Neural progenitor cell (in vitro differentiated cells): ENCODE data around the gene MTG2. TPM values are rescaled to one million over a fixed set of nuclear protein-coding genes. Genes with fewer than 3 reads are reported as not detected.

Experiments used
- DNase-seq: peaks from one replicate; pipeline ENCODE4 v3.0.0-alpha.2; 2016; ENCODE audit warnings: low spot score
- H2AFZ ChIP-seq: fragments of 200-600 bp; sonication (generic); replicated peaks from 2 replicates; pipeline ENCODE4 v1.6.1; 2016; ENCODE audit warnings: antibody characterized with exemption
- H3F3A ChIP-seq: fragments of 200-600 bp; sonication (generic); 2 replicates; pipeline ENCODE4 v1.6.1; 2016; ENCODE audit warnings: antibody characterized with exemption, low read depth
- H3K27ac ChIP-seq: fragments of 200-600 bp; sonication (generic); 2 replicates; pipeline ENCODE4 v1.5.1; 2016; ENCODE audit warnings: mild to moderate bottlenecking
- H3K27me3 ChIP-seq: fragments of 200-600 bp; sonication (generic); 2 replicates; pipeline ENCODE4 v1.6.1; 2016; ENCODE audit warnings: mild to moderate bottlenecking, moderate library complexity
- H3K36me3 ChIP-seq: fragments of 200-600 bp; sonication (generic); 2 replicates; pipeline ENCODE4 v1.5.1; 2016
- H3K4me1 ChIP-seq: fragments of 200-600 bp; sonication (generic); 2 replicates; pipeline ENCODE4 v1.6.1; 2016; ENCODE audit warnings: mixed run types
- H3K4me2 ChIP-seq: fragments of 200-600 bp; sonication (generic); 2 replicates; pipeline ENCODE4 v1.6.1; 2016
- H3K4me3 ChIP-seq: fragments of 200-600 bp; sonication (generic); 2 replicates; pipeline ENCODE4 v1.5.1; 2016
- H3K79me2 ChIP-seq: fragments of 200-600 bp; sonication (generic); 2 replicates; pipeline ENCODE4 v1.6.1; 2016; ENCODE audit warnings: low read depth
- H3K9ac ChIP-seq: fragments of 200-600 bp; sonication (generic); 2 replicates; pipeline ENCODE4 v1.6.1; 2016
- H3K9me3 ChIP-seq: fragments of 200-600 bp; sonication (generic); 2 replicates; pipeline ENCODE4 v1.5.1; 2016; ENCODE audit warnings: low read depth
- H4K20me1 ChIP-seq: fragments of 200-600 bp; sonication (generic); 2 replicates; pipeline ENCODE4 v1.6.1; 2016; ENCODE audit warnings: low read depth
- H3K27ac Mint-ChIP-seq: 3 replicates; pipeline ENCODE4 v1.8.0; 2021; ENCODE audit warnings: mixed read lengths
- H3K27me3 Mint-ChIP-seq: 2 replicates; pipeline ENCODE4 v1.8.0; 2022; ENCODE audit warnings: low read depth, mild to moderate bottlenecking, inconsistent platforms, moderate library complexity, mixed read lengths; ENCODE audit not compliant: insufficient read depth
- H3K36me3 Mint-ChIP-seq: 3 replicates; pipeline ENCODE4 v1.8.0; 2021; ENCODE audit warnings: mixed read lengths
- H3K4me1 Mint-ChIP-seq: 3 replicates; pipeline ENCODE4 v1.8.0; 2021; ENCODE audit warnings: mixed read lengths
- H3K4me3 Mint-ChIP-seq: 3 replicates; pipeline ENCODE4 v1.8.0; 2021; ENCODE audit warnings: mild to moderate bottlenecking, moderate library complexity, mixed read lengths
- H3K9me3 Mint-ChIP-seq: 3 replicates; pipeline ENCODE4 v1.8.0; 2020; ENCODE audit warnings: mixed read lengths
- EZH2 ChIP-seq: fragments of 200-600 bp; sonication (generic); IDR thresholded peaks from 2 replicates; pipeline ENCODE4 v1.6.1; 2017; ENCODE audit warnings: antibody characterized with exemption, mild to moderate bottlenecking, moderate library complexity
- EZH2phosphoT487 ChIP-seq: fragments of 200-600 bp; sonication (generic); IDR thresholded peaks from 2 replicates; pipeline ENCODE4 v1.6.1; 2017; ENCODE audit warnings: antibody characterized with exemption
- total RNA-seq: library from RNA; depleted of rRNA; stranded (reverse); fragments of >200 nt; gene quantifications from 2 replicates; pipeline ENCODE4 v1.2.3, GENCODE V29; 2015; ENCODE audit warnings: low replicate concordance
- TF ChIP-seq, protein P1 (sequence below): fragments of 200-600 bp; sonication (generic); IDR thresholded peaks from 2 replicates; pipeline ENCODE4 v1.5.1; 2017; ENCODE audit warnings: antibody characterized with exemption, mild to moderate bottlenecking

MTG2 gene
- total RNA-seq, 1 donor from 2014 or later: 16.2 TPM

DNA sequence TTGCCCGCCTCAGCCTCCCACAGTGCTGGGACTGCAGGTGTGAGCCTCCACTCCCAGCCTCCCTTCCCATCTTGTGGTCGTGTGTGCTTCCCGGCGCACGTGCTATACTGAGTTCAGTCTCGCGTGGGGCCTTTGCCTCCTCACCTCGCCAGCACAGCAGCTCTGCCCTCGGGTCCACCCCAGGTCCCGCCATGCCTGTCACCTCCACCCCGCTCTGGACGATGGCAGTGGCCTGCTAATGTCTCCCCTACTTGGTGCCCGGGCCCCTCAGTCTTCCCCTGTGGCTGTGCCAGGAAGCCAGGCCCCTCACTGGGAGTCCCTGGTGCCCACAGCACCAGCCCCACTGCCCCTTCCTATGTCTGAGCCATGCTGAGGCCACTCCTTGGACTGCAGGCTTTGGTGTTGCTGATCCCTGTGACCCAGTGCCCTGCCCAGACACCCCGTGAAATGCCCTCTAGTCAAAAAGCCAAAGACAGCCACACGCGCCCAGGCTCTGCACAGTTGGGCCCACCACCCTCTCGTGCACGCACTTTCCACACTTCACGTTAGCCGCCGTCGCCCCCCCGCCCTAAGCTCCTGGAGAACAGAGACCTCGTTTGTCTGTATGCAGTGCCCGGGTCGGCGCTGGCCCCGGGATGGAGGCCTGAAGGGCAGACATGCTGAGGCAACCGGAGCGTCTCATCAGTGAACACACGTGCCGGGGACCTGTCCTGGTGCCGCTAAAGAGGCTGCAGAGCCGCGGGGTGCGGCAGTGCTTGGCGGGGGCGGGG, 23.0 kb downstream of the MTG2 start:
- no peak overlapping the region for H3K9ac ChIP-seq
- H3K27ac ChIP-seq: no peak overlapping the region
- no peaks in the 10 kb centered on the region for H3K27me3 ChIP-seq
- peaks cover 10% of the 10 kb centered on the region for H3K4me1 Mint-ChIP-seq
- H3K36me3 ChIP-seq: no peaks in the 10 kb centered on the region
- peaks cover 6% of the 10 kb centered on the region for H3K36me3 Mint-ChIP-seq
- no peak overlapping the region for H3K27ac Mint-ChIP-seq
- no peaks in the 10 kb centered on the region for H3K9me3 Mint-ChIP-seq
- no peaks in the 10 kb centered on the region for H3K4me1 ChIP-seq
- no peaks in the 10 kb centered on the region for H3F3A ChIP-seq
- H3K4me3 ChIP-seq: no peak overlapping the region
- H4K20me1 ChIP-seq: no peaks in the 10 kb centered on the region
- no peaks in the 10 kb centered on the region for H3K9me3 ChIP-seq
- peak overlapping the region; percentile 41 for H3K4me3 Mint-ChIP-seq
- no peak for TF ChIP-seq EZH2phosphoT487
- TF ChIP-seq EZH2: no peak
- TF ChIP-seq, protein P1, sequence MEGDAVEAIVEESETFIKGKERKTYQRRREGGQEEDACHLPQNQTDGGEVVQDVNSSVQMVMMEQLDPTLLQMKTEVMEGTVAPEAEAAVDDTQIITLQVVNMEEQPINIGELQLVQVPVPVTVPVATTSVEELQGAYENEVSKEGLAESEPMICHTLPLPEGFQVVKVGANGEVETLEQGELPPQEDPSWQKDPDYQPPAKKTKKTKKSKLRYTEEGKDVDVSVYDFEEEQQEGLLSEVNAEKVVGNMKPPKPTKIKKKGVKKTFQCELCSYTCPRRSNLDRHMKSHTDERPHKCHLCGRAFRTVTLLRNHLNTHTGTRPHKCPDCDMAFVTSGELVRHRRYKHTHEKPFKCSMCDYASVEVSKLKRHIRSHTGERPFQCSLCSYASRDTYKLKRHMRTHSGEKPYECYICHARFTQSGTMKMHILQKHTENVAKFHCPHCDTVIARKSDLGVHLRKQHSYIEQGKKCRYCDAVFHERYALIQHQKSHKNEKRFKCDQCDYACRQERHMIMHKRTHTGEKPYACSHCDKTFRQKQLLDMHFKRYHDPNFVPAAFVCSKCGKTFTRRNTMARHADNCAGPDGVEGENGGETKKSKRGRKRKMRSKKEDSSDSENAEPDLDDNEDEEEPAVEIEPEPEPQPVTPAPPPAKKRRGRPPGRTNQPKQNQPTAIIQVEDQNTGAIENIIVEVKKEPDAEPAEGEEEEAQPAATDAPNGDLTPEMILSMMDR: no peak
- no peak overlapping the region for H3K4me2 ChIP-seq
- H2AFZ ChIP-seq: no peak overlapping the region
- no peak for DNase-seq
- H3K27me3 Mint-ChIP-seq: peaks cover 4% of the 10 kb centered on the region
- H3K79me2 ChIP-seq: no peaks in the 10 kb centered on the region

DNA sequence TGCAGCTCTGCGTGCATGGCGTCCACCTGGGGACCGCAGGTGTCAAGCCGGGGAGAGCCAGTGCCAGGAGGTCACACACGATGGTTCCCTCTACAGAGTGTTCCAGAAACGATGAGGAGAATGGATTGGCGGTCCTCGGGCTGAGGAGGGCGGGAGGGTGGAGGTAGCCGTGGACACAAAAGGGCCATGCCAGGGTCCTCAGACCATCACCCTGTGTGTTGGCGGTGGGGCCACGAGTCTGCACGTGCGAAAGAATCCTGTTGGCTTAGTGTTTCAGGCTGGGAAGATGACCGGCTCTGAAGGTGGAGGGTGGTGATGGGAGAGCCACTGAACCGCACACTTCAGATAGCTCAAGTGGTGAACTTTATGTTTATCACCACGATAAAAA, 23.6 kb downstream of the MTG2 start:
- H3K27me3 ChIP-seq: no peaks in the 10 kb centered on the region
- no peak overlapping the region for H3K4me2 ChIP-seq
- H2AFZ ChIP-seq: no peak overlapping the region
- H3K36me3 Mint-ChIP-seq: peaks cover 6% of the 10 kb centered on the region
- H3K9me3 Mint-ChIP-seq: no peaks in the 10 kb centered on the region
- no peaks in the 10 kb centered on the region for H4K20me1 ChIP-seq
- H3K4me3 ChIP-seq: no peak overlapping the region
- H3F3A ChIP-seq: no peaks in the 10 kb centered on the region
- H3K27ac Mint-ChIP-seq: no peak overlapping the region
- H3K27ac ChIP-seq: no peak overlapping the region
- TF ChIP-seq, protein P1: no peak
- no peak for TF ChIP-seq EZH2
- no peak for TF ChIP-seq EZH2phosphoT487
- no peaks in the 10 kb centered on the region for H3K36me3 ChIP-seq
- H3K27me3 Mint-ChIP-seq: peaks cover 4% of the 10 kb centered on the region
- no peaks in the 10 kb centered on the region for H3K79me2 ChIP-seq
- peak overlapping the region; percentile 57 for H3K4me3 Mint-ChIP-seq
- no peak overlapping the region for H3K9ac ChIP-seq
- peaks cover 10% of the 10 kb centered on the region for H3K4me1 Mint-ChIP-seq
- no peaks in the 10 kb centered on the region for H3K9me3 ChIP-seq
- DNase-seq: no peak
- no peaks in the 10 kb centered on the region for H3K4me1 ChIP-seq

DNA sequence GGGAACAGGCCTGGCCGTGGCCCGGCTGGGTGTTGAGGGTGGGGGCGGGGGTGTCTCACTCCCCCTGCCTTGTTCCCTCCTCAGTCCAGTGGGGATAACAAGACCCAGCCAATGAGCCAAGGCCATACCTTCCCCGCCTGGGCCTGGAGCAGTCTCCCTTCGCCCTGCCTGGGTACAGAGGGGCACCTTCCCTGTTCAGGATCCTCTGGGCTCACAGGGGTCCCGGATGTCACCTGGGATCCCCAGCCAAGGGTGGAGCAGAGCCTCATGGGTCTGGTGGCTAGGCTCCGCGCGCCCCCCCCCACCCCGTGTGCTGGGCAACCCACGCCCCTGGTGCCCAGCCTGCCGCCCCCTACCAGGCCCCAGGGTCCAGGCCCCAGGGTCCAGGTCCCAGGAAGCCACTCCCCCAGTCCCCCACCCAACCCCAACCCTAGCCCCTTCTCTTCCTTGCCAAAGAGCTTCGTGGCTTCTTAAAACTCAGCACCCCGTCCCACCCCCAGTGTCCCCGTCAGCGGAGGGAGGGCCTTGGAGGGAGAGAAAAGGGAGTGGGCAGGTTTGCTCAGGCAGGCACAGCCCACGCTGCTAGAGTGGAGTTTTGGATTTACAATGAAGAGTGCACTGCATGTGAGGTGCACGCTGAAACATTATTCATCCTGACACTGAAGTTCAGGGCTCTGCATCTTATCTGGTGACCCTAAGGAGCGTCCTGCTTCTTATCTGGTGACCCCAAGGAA, 25.4 kb downstream of the MTG2 start:
- no peak for DNase-seq
- TF ChIP-seq, protein P1: no peak
- TF ChIP-seq EZH2: no peak
- no peak for TF ChIP-seq EZH2phosphoT487
- Histone ChIP-seq H3K36me3 (no peaks in the 10 kb centered on the region), H3K27me3 (no peaks in the 10 kb centered on the region), H3K9me3 (no peaks in the 10 kb centered on the region), H3K9ac (no peak overlapping the region), H3K27ac (no peak overlapping the region), H3K79me2 (no peaks in the 10 kb centered on the region), H2AFZ (no peak overlapping the region), H3F3A (no peaks in the 10 kb centered on the region), H3K4me1 (peaks cover 5% of the 10 kb centered on the region), H4K20me1 (no peaks in the 10 kb centered on the region), H3K4me2 (no peak overlapping the region), H3K4me3 (no peak overlapping the region)
- Mint-ChIP-seq H3K36me3 (peaks cover 1% of the 10 kb centered on the region), H3K4me1 (peaks cover 12% of the 10 kb centered on the region), H3K4me3 (no peak overlapping the region), H3K27me3 (peaks cover 4% of the 10 kb centered on the region), H3K27ac (no peak overlapping the region), H3K9me3 (no peaks in the 10 kb centered on the region)
